Measurements from ENCODE around the gene WSCD2.

- TF ChIP-seq CTCF (IDR thresholded peaks at IDR 0.05; ENCODE audit: low read length) (no peak), EZH2 (optimal IDR thresholded peaks at IDR 0.05; ENCODE audit: low read depth, low read length) (no peak), EZH2phosphoT487 (IDR thresholded peaks at IDR 0.05; ENCODE audit: low read length) (no peak)
Observed at GRCh38 chr12:108141600-108142130, 12.6 kb downstream of the WSCD2 start.
